Naive thymus-derived CD4-positive, alpha-beta T cell (primary cell): ENCODE results near the gene SEC24A. TPM values are rescaled to one million over a fixed set of nuclear protein-coding genes. Genes with fewer than 3 reads are reported as not detected.
A peak's percentile ranks its signal among the peaks of the same experiment; 100 is the strongest.

Source experiments
- ATAC-seq: fragments of 150-1000 bp; cut with Tn5 transposase; 2 replicates; pipeline ENCODE4 v1.10.0; 2021; ENCODE audit warnings: mild to moderate bottlenecking, moderate library complexity
- CTCF ChIA-PET: fragments of 350-600 bp; sonication (Branson Sonifier 250); formaldehyde crosslinking; loops from one replicate; lab custom pipeline; 2021; ENCODE audit warnings: antibody characterized with exemption; lab: Charles Lee
- POLR2A ChIA-PET: fragments of 350-600 bp; sonication (Branson Sonifier 250); formaldehyde crosslinking; loops from one replicate; lab custom pipeline; 2021; ENCODE audit warnings: antibody characterized with exemption, inconsistent platforms; lab: Charles Lee
- DNase-seq, 9 donors: peaks; one replicate each; pipeline versions ENCODE4 v3.0.0 to v3.0.0-alpha.2; 2020 to 2022; ENCODE audit warnings: mixed read lengths in 1 of 9
- H3K27ac ChIP-seq: one replicate; pipeline ENCODE4 v1.7.0; 2013; ENCODE audit warnings: mild to moderate bottlenecking, low read depth, low read length, moderate library complexity
- H3K27me3 ChIP-seq, 2 donors: one replicate each; pipeline ENCODE4 v1.7.0; 2013; ENCODE audit warnings: low read length in 2 of 2, mild to moderate bottlenecking in 2 of 2, moderate library complexity in 2 of 2; ENCODE audit not compliant: control insufficient read depth in 2 of 2, insufficient read depth in 2 of 2
- H3K36me3 ChIP-seq, 3 experiments: 1 replicate in 2 of 3; 2 replicates in 1 of 3; pipeline ENCODE4 v1.7.0; 2013; ENCODE audit warnings: low read length in 3 of 3, mild to moderate bottlenecking in 3 of 3, moderate library complexity in 1 of 3; ENCODE audit not compliant: insufficient read depth in 3 of 3, control insufficient read depth in 2 of 3
- H3K4me1 ChIP-seq, 2 donors: one replicate each; pipeline ENCODE4 v1.7.0; 2013; ENCODE audit warnings: low read length in 2 of 2, mild to moderate bottlenecking in 2 of 2, moderate library complexity in 1 of 2; ENCODE audit not compliant: control insufficient read depth in 2 of 2, insufficient read depth in 2 of 2
- H3K4me3 ChIP-seq: 2 replicates; pipeline ENCODE4 v1.7.0; 2013; ENCODE audit warnings: mild to moderate bottlenecking, low read length
- H3K9me3 ChIP-seq, 3 experiments: 1 replicate in 2 of 3; 2 replicates in 1 of 3; pipeline ENCODE4 v1.7.0; 2013; ENCODE audit warnings: low read length in 3 of 3; ENCODE audit not compliant: control insufficient read depth in 2 of 3
- H3K27ac Mint-ChIP-seq, 9 donors: one replicate each; pipeline ENCODE4 v1.8.0; 2020 to 2022; ENCODE audit warnings: mixed read lengths in 9 of 9, mild to moderate bottlenecking in 8 of 9, moderate library complexity in 5 of 9, inconsistent platforms in 2 of 9
- H3K27me3 Mint-ChIP-seq, 5 donors: one replicate each; pipeline ENCODE4 v1.8.0; 2021 to 2022; ENCODE audit warnings: mixed read lengths in 5 of 5, mild to moderate bottlenecking in 1 of 5
- H3K36me3 Mint-ChIP-seq, 5 donors: one replicate each; pipeline ENCODE4 v1.8.0; 2020 to 2022; ENCODE audit warnings: mixed read lengths in 5 of 5, mild to moderate bottlenecking in 3 of 5, inconsistent platforms in 1 of 5
- H3K4me1 Mint-ChIP-seq, 7 donors: one replicate each; pipeline ENCODE4 v1.8.0; 2020 to 2022; ENCODE audit warnings: mixed read lengths in 7 of 7, mild to moderate bottlenecking in 3 of 7, inconsistent platforms in 1 of 7
- H3K4me3 Mint-ChIP-seq, 10 donors: one replicate each; pipeline ENCODE4 v1.8.0; 2020 to 2022; ENCODE audit warnings: mild to moderate bottlenecking in 10 of 10, mixed read lengths in 10 of 10, moderate library complexity in 6 of 10, inconsistent platforms in 2 of 10
- H3K9me3 Mint-ChIP-seq, 11 donors: one replicate each; pipeline ENCODE4 v1.8.0; 2020 to 2022; ENCODE audit warnings: mixed read lengths in 11 of 11, mild to moderate bottlenecking in 4 of 11, inconsistent platforms in 1 of 11, moderate library complexity in 1 of 11
- intact Hi-C, 2 donors: fragments of 100-400 bp; cut with micrococcal nuclease; formaldehyde crosslinking; loops; one replicate each; pipeline ENCODE4 v1.15.1; 2023
- polyA plus RNA-seq, 2 donors: library from polyadenylated mRNA; unstranded; fragments of 300-500 nt; fragmentation: Illumina TruSeq; gene quantifications; one replicate each; pipeline ENCODE4 v1.2.3, GENCODE V29; 2021
- total RNA-seq, 6 experiments: library from RNA in 5 of 6; stranded (reverse) in 5 of 6; gene quantifications; 1 replicate in 5 of 6; 2 replicates in 1 of 6; pipeline ENCODE4 v1.2.3 and lab custom pipeline; 2021 to 2026

Gene SEC24A
- total and polyA plus RNA-seq, 7 experiments from 2014 or later, result 5.6 to 30.9 (median 15.2) TPM

- Mint-ChIP-seq H3K4me1 (peaks cover 0 to 2% (median 0%) of the 10 kb centered on the region in 7 donors), H3K27ac (no peak overlapping the region), H3K9me3 (no peaks in the 10 kb centered on the region), H3K27me3 (no peaks in the 10 kb centered on the region), H3K4me3 (no peak overlapping the region), H3K36me3 (peaks cover 0 to 19% (median 0%) of the 10 kb centered on the region in 5 donors)
- Histone ChIP-seq H3K4me3 (no peak overlapping the region), H3K9me3 (no peaks in the 10 kb centered on the region), H3K4me1 (no peaks in the 10 kb centered on the region), H3K36me3 (peaks cover 0 to 31% (median 0%) of the 10 kb centered on the region in 3 experiments), H3K27ac (no peak overlapping the region), H3K27me3 (no peaks in the 10 kb centered on the region)
- no peak for DNase-seq
- CTCF ChIA-PET, result no interaction called here
- no peak for ATAC-seq
- intact Hi-C loops, result no loop called here
- POLR2A ChIA-PET, result no interaction called here
Observed at GRCh38 chr5:134724872-134725271, 76.3 kb downstream of the SEC24A start.

- H3K9me3 ChIP-seq, result no peaks in the 10 kb centered on the region
- DNase-seq, result no peak
- ATAC-seq, result no peak
- peaks cover 0 to 6% (median 0%) of the 10 kb centered on the region in 7 donors for H3K4me1 Mint-ChIP-seq
- ChIA-PET POLR2A (no interaction called here), CTCF (no interaction called here)
- no peaks in the 10 kb centered on the region for H3K36me3 ChIP-seq
- H3K9me3 Mint-ChIP-seq, result no peaks in the 10 kb centered on the region
- no peak overlapping the region for H3K4me3 Mint-ChIP-seq
- intact Hi-C loops, result no loop called here
- no peaks in the 10 kb centered on the region for H3K36me3 Mint-ChIP-seq
- no peak overlapping the region for H3K4me3 ChIP-seq
- no peaks in the 10 kb centered on the region for H3K27me3 Mint-ChIP-seq
- no peak overlapping the region for H3K27ac ChIP-seq
- H3K27ac Mint-ChIP-seq, result no peak overlapping the region
- no peaks in the 10 kb centered on the region for H3K4me1 ChIP-seq
- H3K27me3 ChIP-seq, result no peaks in the 10 kb centered on the region
Observed at GRCh38 chr5:134732819-134733218, 84.2 kb downstream of the SEC24A start.

- H3K27me3 Mint-ChIP-seq, result no peaks in the 10 kb centered on the region
- ChIA-PET CTCF (interaction anchor here (0.6 to 0.7 kb wide), 2 partner anchors 28 to 54 kb away, joined by 3 to 6 read pairs; no protein-coding TSS in a partner anchor), POLR2A (interaction anchor here (0.6 to 1.4 kb wide), 2 partner anchors 169 to 306 kb away, joined by 3 to 4 read pairs; partner anchors contain the start of gene PCBD2)
- no peak overlapping the region for H3K27ac Mint-ChIP-seq
- peaks cover 0 to 5% (median 0%) of the 10 kb centered on the region in 3 experiments for H3K36me3 ChIP-seq
- H3K4me3 ChIP-seq, result no peak overlapping the region
- H3K4me1 ChIP-seq, result peaks cover 8 to 10% of the 10 kb centered on the region in 2 donors
- intact Hi-C loops, result loop anchor here (5.0 kb wide), 3 partner anchors 128 to 1998 kb away; partner anchors contain the start of gene KIF3A (in 1 of the 2)
- no peaks in the 10 kb centered on the region for H3K9me3 Mint-ChIP-seq
- H3K27ac ChIP-seq, result no peak overlapping the region
- DNase-seq (no peak), ATAC-seq (no peak)
- H3K36me3 Mint-ChIP-seq, result no peaks in the 10 kb centered on the region
- no peaks in the 10 kb centered on the region for H3K9me3 ChIP-seq
- peaks cover 9 to 18% (median 15%) of the 10 kb centered on the region in 7 donors for H3K4me1 Mint-ChIP-seq
- H3K4me3 Mint-ChIP-seq, result no peak overlapping the region
- H3K27me3 ChIP-seq, result no peaks in the 10 kb centered on the region
Observed at GRCh38 chr5:134735243-134735642, 86.7 kb downstream of the SEC24A start.

- Mint-ChIP-seq H3K36me3 (peaks cover 0 to 1% (median 0%) of the 10 kb centered on the region in 5 donors), H3K4me1 (peaks cover 9 to 27% (median 19%) of the 10 kb centered on the region in 7 donors), H3K9me3 (no peaks in the 10 kb centered on the region), H3K4me3 (no peak overlapping the region), H3K27me3 (no peaks in the 10 kb centered on the region), H3K27ac (no peak overlapping the region)
- Histone ChIP-seq H3K27ac (no peak overlapping the region), H3K9me3 (no peaks in the 10 kb centered on the region), H3K36me3 (peaks cover 0 to 5% (median 0%) of the 10 kb centered on the region in 3 experiments), H3K27me3 (no peaks in the 10 kb centered on the region), H3K4me3 (no peak overlapping the region), H3K4me1 (peaks cover 8 to 10% of the 10 kb centered on the region in 2 donors)
- intact Hi-C loops, result loop anchor here (5.0 kb wide), 3 partner anchors 129 to 1999 kb away; partner anchors contain the start of gene KIF3A (in 1 of the 2)
- ATAC-seq (no peak), DNase-seq (no peak)
- POLR2A ChIA-PET, result interaction anchor here (0.6 to 5.1 kb wide), 2 partner anchors 138 to 168 kb away, joined by 3 to 35 read pairs; partner anchors contain the start of genes PCBD2 and TXNDC15
- CTCF ChIA-PET, result no interaction called here
Observed at GRCh38 chr5:134736173-134736812, 87.7 kb downstream of the SEC24A start.

DNA sequence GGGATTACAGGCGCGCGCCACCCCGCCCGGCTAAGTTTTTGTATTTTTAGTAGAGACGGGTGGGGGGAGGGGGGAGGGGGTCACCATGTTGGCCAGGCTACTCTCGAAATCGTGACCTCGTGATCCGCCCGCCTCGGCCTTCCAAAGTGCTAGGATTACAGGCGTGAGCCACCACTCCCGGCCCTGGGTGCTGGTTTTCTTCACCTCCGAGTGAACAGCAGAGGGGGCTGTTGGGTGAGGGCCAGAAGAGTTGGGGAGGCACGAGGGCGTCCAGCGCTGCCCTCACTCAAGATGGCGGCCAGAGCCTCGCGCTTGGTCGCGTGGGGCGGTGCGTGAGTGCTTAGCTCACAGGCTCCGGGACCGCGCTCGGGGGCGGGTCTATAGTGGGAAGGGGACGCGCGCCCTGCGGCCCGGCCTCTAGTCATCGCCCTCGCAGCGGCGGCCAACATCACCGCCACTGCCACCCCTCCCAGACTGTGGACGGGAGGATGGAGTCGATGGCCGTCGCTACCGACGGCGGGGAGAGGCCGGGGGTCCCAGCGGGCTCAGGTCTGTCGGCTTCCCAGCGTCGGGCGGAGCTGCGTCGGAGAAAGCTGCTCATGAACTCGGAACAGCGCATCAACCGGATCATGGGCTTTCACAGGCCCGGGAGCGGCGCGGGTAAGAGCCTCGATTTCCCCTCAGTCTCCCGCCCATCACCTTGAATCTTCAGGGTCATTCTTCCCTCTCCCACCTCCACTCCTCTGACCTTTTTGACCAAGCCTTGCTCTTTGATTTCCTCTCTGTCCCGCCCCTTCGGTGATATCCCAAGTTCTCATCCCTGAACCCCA lies 89.8 kb downstream of the SEC24A start, which contains the start of gene CAMLG:
TSS of gene CAMLG (plus strand) at position 416 of the 830 bp plus-strand sequence. CDS start at position 489, 73 bp downstream.
- H3K4me3 ChIP-seq, result peak within 1 kb of the TSS; percentile 91
- Mint-ChIP-seq H3K27me3 (no peaks in the 10 kb centered on the region), H3K4me3 (peak within 1 kb of the TSS; percentile 88 to 100 (median 96)), H3K9me3 (no peaks in the 10 kb centered on the region), H3K4me1 (peaks cover 9 to 34% (median 29%) of the 10 kb centered on the region in 7 donors), H3K36me3 (peaks cover 0 to 4% (median 0%) of the 10 kb centered on the region in 5 donors), H3K27ac (peak within 1 kb of the TSS; percentile 90 to 98 (median 93))
- H3K36me3 ChIP-seq, result peaks cover 0 to 5% (median 0%) of the 10 kb centered on the region in 3 experiments
- POLR2A ChIA-PET, result interaction anchor here (0.6 to 5.1 kb wide), 16 partner anchors 11 to 1686 kb away, joined by 3 to 35 read pairs (median 4); partner anchors contain the start of genes C5orf24, DDX46, PCBD2 and PPP2CA
- CTCF ChIA-PET, result interaction anchor here (0.7 to 3.6 kb wide), 7 partner anchors 18 to 168 kb away, joined by 3 to 18 read pairs (median 3); partner anchors contain the start of genes C5orf24, DDX46 and PCBD2
- H3K4me1 ChIP-seq, result peaks cover 8 to 10% of the 10 kb centered on the region in 2 donors
- intact Hi-C loops, result loop anchor here (1.0 to 5.0 kb wide), 19 partner anchors 20 to 2001 kb away; partner anchors contain the start of genes C5orf24 (in 2 of the 2), DDX46 (in 2 of the 2), PCBD2 (in 2 of the 2) and PPP2CA (in 2 of the 2)
- H3K27ac ChIP-seq, result peak within 1 kb of the TSS; percentile 93
- H3K27me3 ChIP-seq, result no peaks in the 10 kb centered on the region
- peak; percentile 93 to 96 (median 96) for DNase-seq
- H3K9me3 ChIP-seq, result no peaks in the 10 kb centered on the region
- ATAC-seq, result peak; percentile 98
